ENCODE data around the gene STAMBPL1.

The STAMBPL1 gene

DNA sequence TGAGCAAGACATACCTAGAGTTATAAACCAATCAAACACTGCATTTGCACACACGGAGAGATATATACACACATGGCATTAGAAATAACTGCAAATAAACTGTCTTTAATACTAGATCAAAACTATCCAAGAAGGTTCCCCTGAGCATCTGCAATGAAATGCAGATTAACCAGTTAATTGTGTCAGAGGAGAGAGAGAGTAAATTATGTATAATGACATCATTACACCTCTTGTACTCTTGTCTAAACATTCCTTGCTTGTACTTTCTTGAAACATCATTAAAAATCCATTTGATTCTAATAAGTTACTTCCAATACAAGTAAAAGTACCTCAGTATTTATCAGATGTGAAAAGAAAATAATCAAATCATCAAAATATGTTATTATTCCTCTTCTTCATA is 29.3 kb upstream of the STAMBPL1 start:
- no peaks in the 10 kb centered on the region for H3K79me1 ChIP-seq (replicated peaks; ENCODE audit: low read length, poor library complexity, severe bottlenecking)
- H3K36me3 ChIP-seq (ENCODE audit: control insufficient read depth in 1 of 2, insufficient read depth in 2 of 2, low read depth in 1 of 2, low read length in 2 of 2): no peaks in the 10 kb centered on the region
- no peaks in the 10 kb centered on the region for H3K9me3 ChIP-seq (ENCODE audit: control insufficient read depth, low read length)
- 60% methylated on average over 1 of the region's 1 CpG for WGBS
- peaks cover 2% of the 10 kb centered on the region for H3K4me1 ChIP-seq (ENCODE audit: control insufficient read depth, insufficient read depth, low read depth, low read length)
- H3K27me3 ChIP-seq (ENCODE audit: control insufficient read depth in 1 of 2, insufficient read depth in 1 of 2, low read length in 2 of 2): no peaks in the 10 kb centered on the region
- no peak overlapping the region for H3K9ac ChIP-seq (ENCODE audit: low read length)
- H2AFZ ChIP-seq (ENCODE audit: low read depth, low read length): no peak overlapping the region
- DNase-seq: no peak
- no peak overlapping the region for H3K27ac ChIP-seq (ENCODE audit: low read length, poor library complexity, severe bottlenecking)
- H2BK120ac ChIP-seq (ENCODE audit: low read depth, low read length): no peak overlapping the region
- H2AK5ac ChIP-seq (ENCODE audit: low read length, severe bottlenecking): no peak overlapping the region
- no peak overlapping the region for H3K14ac ChIP-seq (ENCODE audit: low read length in 2 of 2)
- no peak overlapping the region for H3K4me2 ChIP-seq (ENCODE audit: low read length, poor library complexity, severe bottlenecking)
- no peak overlapping the region for H3K4ac ChIP-seq (ENCODE audit: low read depth in 1 of 2, low read length in 2 of 2)
- no peak overlapping the region for H3K23ac ChIP-seq (ENCODE audit: low read length in 2 of 2)
- H2BK5ac ChIP-seq (ENCODE audit: low read depth, low read length, poor library complexity, severe bottlenecking): no peak overlapping the region
- H4K91ac ChIP-seq (ENCODE audit: low read length): no peak overlapping the region
- no peak overlapping the region for H3K18ac ChIP-seq (ENCODE audit: low read depth in 1 of 2, low read length in 2 of 2)
- no peak overlapping the region for H4K8ac ChIP-seq (ENCODE audit: low read length)
- H2BK12ac ChIP-seq (ENCODE audit: low read length in 2 of 2): no peak overlapping the region
- no peak overlapping the region for H3K4me3 ChIP-seq (ENCODE audit: insufficient read depth in 1 of 2, low read depth in 1 of 2, low read length in 2 of 2)
- no peak overlapping the region for H2BK15ac ChIP-seq (ENCODE audit: low read depth, poor library complexity, severe bottlenecking)

DNA sequence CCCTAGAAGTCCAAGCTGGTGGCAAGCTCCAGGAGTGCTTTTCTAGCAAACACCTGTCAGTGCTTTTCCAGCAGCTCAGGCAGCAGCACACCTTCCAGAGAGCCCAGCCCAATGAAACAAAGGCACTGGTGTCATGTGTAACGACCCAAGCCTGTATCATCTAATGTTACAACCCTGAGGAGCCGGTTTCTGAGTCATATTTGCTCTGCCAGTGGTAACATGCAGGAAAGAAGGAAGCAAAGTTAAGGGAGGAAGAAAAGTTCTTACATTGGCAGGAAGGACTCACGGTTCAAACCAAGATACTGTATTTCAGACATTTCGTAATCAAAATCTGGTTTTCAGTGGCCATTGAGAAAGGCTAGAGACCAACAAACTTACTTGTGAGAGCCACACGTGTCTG is 28.3 kb upstream of the STAMBPL1 start, which contains the start of gene ANKRD22:
ANKRD22 (minus strand) TSS at position 139 of the 400 bp plus-strand sequence. CDS start 237 bp downstream, outside the sequence.
- H3K14ac ChIP-seq (ENCODE audit: low read length in 2 of 2): no peak within 1 kb of the TSS
- no peaks in the 10 kb centered on the region for H3K27me3 ChIP-seq (ENCODE audit: control insufficient read depth in 1 of 2, insufficient read depth in 1 of 2, low read length in 2 of 2)
- DNase-seq: peak; percentile 18
- H3K9ac ChIP-seq (ENCODE audit: low read length): peak within 1 kb of the TSS; percentile 8
- peaks cover 2% of the 10 kb centered on the region for H3K4me1 ChIP-seq (ENCODE audit: control insufficient read depth, insufficient read depth, low read depth, low read length)
- H3K23ac ChIP-seq (ENCODE audit: low read length in 2 of 2): no peak within 1 kb of the TSS
- no peak within 1 kb of the TSS for H3K4me2 ChIP-seq (ENCODE audit: low read length, poor library complexity, severe bottlenecking)
- no peaks in the 10 kb centered on the region for H3K79me1 ChIP-seq (replicated peaks; ENCODE audit: low read length, poor library complexity, severe bottlenecking)
- H2BK15ac ChIP-seq (ENCODE audit: low read depth, poor library complexity, severe bottlenecking): no peak within 1 kb of the TSS
- no peak within 1 kb of the TSS for H2BK120ac ChIP-seq (ENCODE audit: low read depth, low read length)
- H3K36me3 ChIP-seq (ENCODE audit: control insufficient read depth in 1 of 2, insufficient read depth in 2 of 2, low read depth in 1 of 2, low read length in 2 of 2): no peaks in the 10 kb centered on the region
- H4K91ac ChIP-seq (ENCODE audit: low read length): no peak within 1 kb of the TSS
- H4K8ac ChIP-seq (ENCODE audit: low read length): no peak within 1 kb of the TSS
- no peak within 1 kb of the TSS for H2BK12ac ChIP-seq (ENCODE audit: low read length in 2 of 2)
- no peak within 1 kb of the TSS for H3K4me3 ChIP-seq (ENCODE audit: insufficient read depth in 1 of 2, low read depth in 1 of 2, low read length in 2 of 2)
- H3K18ac ChIP-seq (ENCODE audit: low read depth in 1 of 2, low read length in 2 of 2): no peak within 1 kb of the TSS
- WGBS: 70% methylated on average over 5 of the region's 5 CpGs
- H3K27ac ChIP-seq (ENCODE audit: low read length, poor library complexity, severe bottlenecking): no peak within 1 kb of the TSS
- H2BK5ac ChIP-seq (ENCODE audit: low read depth, low read length, poor library complexity, severe bottlenecking): no peak within 1 kb of the TSS
- no peak within 1 kb of the TSS for H3K4ac ChIP-seq (ENCODE audit: low read depth in 1 of 2, low read length in 2 of 2)
- no peak within 1 kb of the TSS for H2AFZ ChIP-seq (ENCODE audit: low read depth, low read length)
- H3K9me3 ChIP-seq (ENCODE audit: control insufficient read depth, low read length): no peaks in the 10 kb centered on the region
- no peak within 1 kb of the TSS for H2AK5ac ChIP-seq (ENCODE audit: low read length, severe bottlenecking)

DNA sequence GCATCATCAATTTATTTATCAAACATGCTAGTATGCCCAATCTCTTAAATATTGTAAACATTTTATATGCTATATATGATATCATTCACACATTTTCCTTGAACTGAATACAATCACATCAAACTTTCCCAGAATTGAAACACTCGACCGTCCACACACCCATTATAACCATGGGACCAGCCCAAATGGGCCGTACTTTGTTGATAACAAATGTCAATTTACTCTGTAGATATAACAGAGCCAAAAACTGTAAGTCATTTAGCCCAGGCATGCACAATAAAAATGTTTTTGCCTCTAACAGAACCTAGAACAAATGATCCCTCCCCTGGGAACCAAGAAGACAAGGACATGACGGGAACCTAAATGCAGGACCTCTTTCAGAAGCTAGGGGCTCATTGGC is 27.7 kb upstream of the STAMBPL1 start:
- Histone ChIP-seq H3K23ac (ENCODE audit: low read length in 2 of 2) (no peak overlapping the region), H3K36me3 (ENCODE audit: control insufficient read depth in 1 of 2, insufficient read depth in 2 of 2, low read depth in 1 of 2, low read length in 2 of 2) (no peaks in the 10 kb centered on the region), H3K27ac (ENCODE audit: low read length, poor library complexity, severe bottlenecking) (no peak overlapping the region), H2AK5ac (ENCODE audit: low read length, severe bottlenecking) (no peak overlapping the region), H2AFZ (ENCODE audit: low read depth, low read length) (no peak overlapping the region), H2BK15ac (ENCODE audit: low read depth, poor library complexity, severe bottlenecking) (no peak overlapping the region), H3K18ac (ENCODE audit: low read depth in 1 of 2, low read length in 2 of 2) (no peak overlapping the region), H4K8ac (ENCODE audit: low read length) (no peak overlapping the region), H3K14ac (ENCODE audit: low read length in 2 of 2) (no peak overlapping the region), H2BK120ac (ENCODE audit: low read depth, low read length) (no peak overlapping the region), H3K79me1 (replicated peaks; ENCODE audit: low read length, poor library complexity, severe bottlenecking) (no peaks in the 10 kb centered on the region), H3K4me1 (ENCODE audit: control insufficient read depth, insufficient read depth, low read depth, low read length) (peaks cover 2% of the 10 kb centered on the region), H3K4me3 (ENCODE audit: insufficient read depth in 1 of 2, low read depth in 1 of 2, low read length in 2 of 2) (no peak overlapping the region), H3K4me2 (ENCODE audit: low read length, poor library complexity, severe bottlenecking) (no peak overlapping the region), H3K27me3 (ENCODE audit: control insufficient read depth in 1 of 2, insufficient read depth in 1 of 2, low read length in 2 of 2) (no peaks in the 10 kb centered on the region), H2BK5ac (ENCODE audit: low read depth, low read length, poor library complexity, severe bottlenecking) (no peak overlapping the region), H4K91ac (ENCODE audit: low read length) (no peak overlapping the region), H3K9me3 (ENCODE audit: control insufficient read depth, low read length) (no peaks in the 10 kb centered on the region), H2BK12ac (ENCODE audit: low read length in 2 of 2) (no peak overlapping the region), H3K9ac (ENCODE audit: low read length) (no peak overlapping the region), H3K4ac (ENCODE audit: low read depth in 1 of 2, low read length in 2 of 2) (no peak overlapping the region)
- 95% methylated on average over 4 of the region's 4 CpGs for WGBS
- no peak for DNase-seq

DNA sequence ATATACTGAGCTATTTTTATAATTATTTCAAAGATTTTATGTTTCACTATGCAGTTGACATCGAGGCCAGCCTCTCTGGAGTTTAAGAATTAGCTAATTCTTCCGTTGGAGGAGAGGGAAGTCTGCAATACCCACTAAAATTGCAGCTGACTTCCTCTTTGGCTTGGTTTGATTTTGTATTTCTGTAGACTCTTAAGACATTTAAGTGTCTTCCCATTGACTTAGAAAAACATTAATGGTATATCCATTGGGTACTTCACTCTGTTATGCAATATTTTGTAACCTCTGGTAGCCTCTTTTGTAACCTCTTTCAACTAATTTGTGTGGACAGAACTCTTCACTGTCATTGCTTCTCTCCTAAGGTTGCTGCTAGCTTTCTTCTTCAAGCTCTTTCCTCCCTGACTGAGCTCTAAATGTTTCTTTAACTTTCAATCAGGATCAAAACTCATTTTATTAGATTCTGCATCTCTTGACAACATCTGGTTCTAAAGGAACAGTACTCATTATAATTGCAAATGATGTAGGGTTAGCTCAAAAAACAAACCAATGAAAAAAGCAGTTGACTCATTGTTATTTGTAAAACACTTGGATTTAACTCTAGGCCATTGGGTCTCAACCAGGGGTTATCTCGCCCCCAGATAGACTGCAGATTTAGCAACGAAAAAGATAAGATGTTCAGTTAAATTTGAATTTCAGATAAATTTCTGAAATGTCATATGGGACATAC is 26.7 kb upstream of the STAMBPL1 start:
- no peak overlapping the region for H2AK5ac ChIP-seq (ENCODE audit: low read length, severe bottlenecking)
- H3K9me3 ChIP-seq (ENCODE audit: control insufficient read depth, low read length): no peaks in the 10 kb centered on the region
- no peak overlapping the region for H2AFZ ChIP-seq (ENCODE audit: low read depth, low read length)
- H3K9ac ChIP-seq (ENCODE audit: low read length): no peak overlapping the region
- H3K36me3 ChIP-seq (ENCODE audit: control insufficient read depth in 1 of 2, insufficient read depth in 2 of 2, low read depth in 1 of 2, low read length in 2 of 2): no peaks in the 10 kb centered on the region
- H3K4me3 ChIP-seq (ENCODE audit: insufficient read depth in 1 of 2, low read depth in 1 of 2, low read length in 2 of 2): no peak overlapping the region
- no peaks in the 10 kb centered on the region for H3K79me1 ChIP-seq (replicated peaks; ENCODE audit: low read length, poor library complexity, severe bottlenecking)
- H3K27ac ChIP-seq (ENCODE audit: low read length, poor library complexity, severe bottlenecking): no peak overlapping the region
- no peak overlapping the region for H4K91ac ChIP-seq (ENCODE audit: low read length)
- H3K14ac ChIP-seq (ENCODE audit: low read length in 2 of 2): no peak overlapping the region
- no peak overlapping the region for H3K4ac ChIP-seq (ENCODE audit: low read depth in 1 of 2, low read length in 2 of 2)
- peak; percentile 22 for DNase-seq
- no peak overlapping the region for H4K8ac ChIP-seq (ENCODE audit: low read length)
- no peak overlapping the region for H3K18ac ChIP-seq (ENCODE audit: low read depth in 1 of 2, low read length in 2 of 2)
- H2BK5ac ChIP-seq (ENCODE audit: low read depth, low read length, poor library complexity, severe bottlenecking): no peak overlapping the region
- H3K27me3 ChIP-seq (ENCODE audit: control insufficient read depth in 1 of 2, insufficient read depth in 1 of 2, low read length in 2 of 2): no peaks in the 10 kb centered on the region
- no peak overlapping the region for H2BK15ac ChIP-seq (ENCODE audit: low read depth, poor library complexity, severe bottlenecking)
- no peak overlapping the region for H2BK12ac ChIP-seq (ENCODE audit: low read length in 2 of 2)
- 72% methylated on average over 2 of the region's 4 CpGs for WGBS
- no peak overlapping the region for H3K23ac ChIP-seq (ENCODE audit: low read length in 2 of 2)
- H2BK120ac ChIP-seq (ENCODE audit: low read depth, low read length): no peak overlapping the region
- no peak overlapping the region for H3K4me2 ChIP-seq (ENCODE audit: low read length, poor library complexity, severe bottlenecking)
- H3K4me1 ChIP-seq (ENCODE audit: control insufficient read depth, insufficient read depth, low read depth, low read length): peaks cover 2% of the 10 kb centered on the region

Measured in mesenchymal stem cell (in vitro differentiated cells and primary cell).